HepG2 (cell line): Measurements from ENCODE around the gene LRPPRC.

ENCODE experiments used
- CTCF ChIP-seq: sonication (generic); formaldehyde crosslinking; IDR thresholded peaks from 2 replicates; pipeline ENCODE4 v1.5.0; 2020; ENCODE audit warnings: mild to moderate bottlenecking, missing genetic modification reagents, moderate library complexity
- EZH2 ChIP-seq: conservative IDR thresholded peaks from 2 replicates; pipeline ENCODE4 v1.6.1; 2012; ENCODE audit warnings: mild to moderate bottlenecking, low read depth, low read length, moderate library complexity
- ZNF670 ChIP-seq: sonication (generic); formaldehyde crosslinking; IDR thresholded peaks from 2 replicates; pipeline ENCODE4 v1.8.0; 2022; ENCODE audit warnings: mild to moderate bottlenecking, missing genetic modification reagents, borderline replicate concordance
- TF ChIP-seq, protein P1 (sequence below): sonication (generic); formaldehyde crosslinking; IDR thresholded peaks from 2 replicates; pipeline ENCODE4 v1.4.0; 2020; ENCODE audit warnings: missing genetic modification reagents, mild to moderate bottlenecking, borderline replicate concordance
- TF ChIP-seq, protein P2 (sequence below), 2 experiments: IDR thresholded peaks; 2 replicates each; pipeline ENCODE4 v1.6.1; 2011 to 2012; ENCODE audit warnings: low read length in 2 of 2, borderline replicate concordance in 1 of 2, low read depth in 1 of 2, mild to moderate bottlenecking in 1 of 2, moderate library complexity in 1 of 2

DNA sequence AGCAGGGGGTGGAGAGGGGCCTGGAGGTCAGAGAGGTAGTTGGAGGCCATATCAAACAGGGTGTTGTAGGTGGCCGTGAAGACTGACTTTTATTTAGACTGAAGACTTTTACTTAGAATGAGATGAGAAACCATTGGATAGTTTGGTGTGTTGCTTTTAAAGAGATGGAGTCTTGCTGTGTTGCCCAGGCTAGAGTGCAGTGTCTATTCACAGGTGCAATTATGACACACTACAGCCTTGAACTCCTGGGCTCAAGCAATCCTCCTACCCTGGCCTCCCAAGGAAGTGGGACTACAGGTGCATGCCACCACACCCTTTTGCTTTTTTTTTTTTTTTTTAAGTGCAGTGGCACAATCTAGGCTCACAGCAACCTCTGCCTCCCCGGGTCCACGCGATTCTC, 2.5 kb upstream of the LRPPRC start:
- TF ChIP-seq EZH2 (no peak), ZNF670 (CRISPR knock-in tag) (no peak), CTCF (CRISPR knock-in tag) (no peak)
- TF ChIP-seq, protein P1, sequence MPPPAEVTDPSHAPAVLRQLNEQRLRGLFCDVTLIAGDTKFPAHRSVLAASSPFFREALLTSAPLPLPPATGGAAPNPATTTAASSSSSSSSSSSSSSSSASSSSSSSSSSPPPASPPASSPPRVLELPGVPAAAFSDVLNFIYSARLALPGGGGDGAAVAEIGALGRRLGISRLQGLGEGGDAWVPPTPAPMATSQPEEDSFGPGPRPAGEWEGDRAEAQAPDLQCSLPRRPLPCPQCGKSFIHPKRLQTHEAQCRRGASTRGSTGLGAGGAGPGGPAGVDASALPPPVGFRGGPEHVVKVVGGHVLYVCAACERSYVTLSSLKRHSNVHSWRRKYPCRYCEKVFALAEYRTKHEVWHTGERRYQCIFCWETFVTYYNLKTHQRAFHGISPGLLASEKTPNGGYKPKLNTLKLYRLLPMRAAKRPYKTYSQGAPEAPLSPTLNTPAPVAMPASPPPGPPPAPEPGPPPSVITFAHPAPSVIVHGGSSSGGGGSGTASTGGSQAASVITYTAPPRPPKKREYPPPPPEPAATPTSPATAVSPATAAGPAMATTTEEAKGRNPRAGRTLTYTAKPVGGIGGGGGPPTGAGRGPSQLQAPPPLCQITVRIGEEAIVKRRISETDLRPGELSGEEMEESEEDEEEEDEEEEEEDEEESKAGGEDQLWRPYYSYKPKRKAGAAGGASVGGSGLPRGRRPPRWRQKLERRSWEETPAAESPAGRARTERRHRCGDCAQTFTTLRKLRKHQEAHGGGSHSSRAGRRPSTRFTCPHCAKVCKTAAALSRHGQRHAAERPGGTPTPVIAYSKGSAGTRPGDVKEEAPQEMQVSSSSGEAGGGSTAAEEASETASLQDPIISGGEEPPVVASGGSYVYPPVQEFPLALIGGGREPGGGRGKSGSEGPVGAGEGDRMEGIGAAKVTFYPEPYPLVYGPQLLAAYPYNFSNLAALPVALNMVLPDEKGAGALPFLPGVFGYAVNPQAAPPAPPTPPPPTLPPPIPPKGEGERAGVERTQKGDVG, result no peak
- TF ChIP-seq, protein P2, sequence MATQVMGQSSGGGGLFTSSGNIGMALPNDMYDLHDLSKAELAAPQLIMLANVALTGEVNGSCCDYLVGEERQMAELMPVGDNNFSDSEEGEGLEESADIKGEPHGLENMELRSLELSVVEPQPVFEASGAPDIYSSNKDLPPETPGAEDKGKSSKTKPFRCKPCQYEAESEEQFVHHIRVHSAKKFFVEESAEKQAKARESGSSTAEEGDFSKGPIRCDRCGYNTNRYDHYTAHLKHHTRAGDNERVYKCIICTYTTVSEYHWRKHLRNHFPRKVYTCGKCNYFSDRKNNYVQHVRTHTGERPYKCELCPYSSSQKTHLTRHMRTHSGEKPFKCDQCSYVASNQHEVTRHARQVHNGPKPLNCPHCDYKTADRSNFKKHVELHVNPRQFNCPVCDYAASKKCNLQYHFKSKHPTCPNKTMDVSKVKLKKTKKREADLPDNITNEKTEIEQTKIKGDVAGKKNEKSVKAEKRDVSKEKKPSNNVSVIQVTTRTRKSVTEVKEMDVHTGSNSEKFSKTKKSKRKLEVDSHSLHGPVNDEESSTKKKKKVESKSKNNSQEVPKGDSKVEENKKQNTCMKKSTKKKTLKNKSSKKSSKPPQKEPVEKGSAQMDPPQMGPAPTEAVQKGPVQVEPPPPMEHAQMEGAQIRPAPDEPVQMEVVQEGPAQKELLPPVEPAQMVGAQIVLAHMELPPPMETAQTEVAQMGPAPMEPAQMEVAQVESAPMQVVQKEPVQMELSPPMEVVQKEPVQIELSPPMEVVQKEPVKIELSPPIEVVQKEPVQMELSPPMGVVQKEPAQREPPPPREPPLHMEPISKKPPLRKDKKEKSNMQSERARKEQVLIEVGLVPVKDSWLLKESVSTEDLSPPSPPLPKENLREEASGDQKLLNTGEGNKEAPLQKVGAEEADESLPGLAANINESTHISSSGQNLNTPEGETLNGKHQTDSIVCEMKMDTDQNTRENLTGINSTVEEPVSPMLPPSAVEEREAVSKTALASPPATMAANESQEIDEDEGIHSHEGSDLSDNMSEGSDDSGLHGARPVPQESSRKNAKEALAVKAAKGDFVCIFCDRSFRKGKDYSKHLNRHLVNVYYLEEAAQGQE (IDR thresholded peaks at IDR 0.05; ENCODE audit: borderline replicate concordance in 1 of 2, low read depth in 1 of 2, low read length in 2 of 2), result no peak
